Tibial nerve (tissue), 4 donors: ENCODE measurements around the gene NOTCH4. TPM values are rescaled to one million over a fixed set of nuclear protein-coding genes. Genes with fewer than 3 reads are reported as not detected.
"Not testable (repeated sequence)": the region's sequence is repeated elsewhere in the genome, so short reads cannot be mapped to it uniquely, and the experiment has no call there.

ENCODE experiments used
- DNase-seq, 2 donors: peaks; one replicate each; pipeline ENCODE4 v3.0.0-alpha.2; 2019; ENCODE audit warnings: low spot score in 2 of 2
- H3K27ac ChIP-seq, 4 donors: fragments of 200-600 bp; sonication (generic) in 3 of 4; one replicate each; pipeline ENCODE4 v1.5.1; 2017 to 2019; ENCODE audit warnings: mild to moderate bottlenecking in 1 of 4
- H3K27me3 ChIP-seq, 2 donors: fragments of 200-600 bp; sonication (generic) in 1 of 2; one replicate each; pipeline versions ENCODE4 v1.5.1 to v1.6.0; 2017 to 2019
- H3K36me3 ChIP-seq, 3 donors: fragments of 200-600 bp; sonication (generic); one replicate each; pipeline ENCODE4 v1.5.1; 2018 to 2019
- H3K4me1 ChIP-seq, 4 donors: fragments of 200-600 bp; sonication (generic) in 3 of 4; one replicate each; pipeline ENCODE4 v1.5.1; 2017 to 2019
- H3K4me3 ChIP-seq, 4 donors: fragments of 200-600 bp; sonication (generic) in 3 of 4; one replicate each; pipeline ENCODE4 v1.5.1; 2017 to 2019; ENCODE audit warnings: mild to moderate bottlenecking in 1 of 4, moderate library complexity in 1 of 4
- H3K9me3 ChIP-seq, 4 donors: fragments of 200-600 bp; sonication (generic) in 3 of 4; one replicate each; pipeline ENCODE4 v1.5.1; 2017 to 2019
- EP300 ChIP-seq, 2 donors: sonication (generic); formaldehyde crosslinking; IDR thresholded peaks; one replicate each; pipeline ENCODE4 v1.6.1; 2017; ENCODE audit warnings: antibody characterized with exemption in 2 of 2, mild to moderate bottlenecking in 1 of 2
- POLR2A ChIP-seq, 2 donors: fragments of 450-650 bp; IDR thresholded peaks; one replicate each; pipeline ENCODE4 v1.6.1; 2017; ENCODE audit warnings: antibody characterized with exemption in 2 of 2, mild to moderate bottlenecking in 2 of 2, moderate library complexity in 2 of 2
- WGBS, 2 donors: methylation state at CpG; one replicate each; pipeline ENCODE4 v1.1.5; 2018; 5-methylcytosine and 5-hydroxymethylcytosine counted together
- total RNA-seq, 4 donors: library from RNA; depleted of rRNA; stranded (reverse); fragments of >200 nt; gene quantifications; one replicate each; pipeline ENCODE4 v1.1.0, GENCODE V29; 2016
- TF ChIP-seq, protein P1 (sequence below), 5 experiments: fragments of 200-600 bp in 3 of 5; fragments of 450-650 bp in 2 of 5; sonication (generic) in 3 of 5; IDR thresholded peaks; one replicate each; pipeline ENCODE4 v1.5.1; 2016 to 2019; ENCODE audit warnings: antibody characterized with exemption in 5 of 5, mild to moderate bottlenecking in 3 of 5, moderate library complexity in 2 of 5

Gene NOTCH4
- total RNA-seq, 4 donors from 2014 or later, result 22.4 to 50.2 (median 31.9) TPM

DNA sequence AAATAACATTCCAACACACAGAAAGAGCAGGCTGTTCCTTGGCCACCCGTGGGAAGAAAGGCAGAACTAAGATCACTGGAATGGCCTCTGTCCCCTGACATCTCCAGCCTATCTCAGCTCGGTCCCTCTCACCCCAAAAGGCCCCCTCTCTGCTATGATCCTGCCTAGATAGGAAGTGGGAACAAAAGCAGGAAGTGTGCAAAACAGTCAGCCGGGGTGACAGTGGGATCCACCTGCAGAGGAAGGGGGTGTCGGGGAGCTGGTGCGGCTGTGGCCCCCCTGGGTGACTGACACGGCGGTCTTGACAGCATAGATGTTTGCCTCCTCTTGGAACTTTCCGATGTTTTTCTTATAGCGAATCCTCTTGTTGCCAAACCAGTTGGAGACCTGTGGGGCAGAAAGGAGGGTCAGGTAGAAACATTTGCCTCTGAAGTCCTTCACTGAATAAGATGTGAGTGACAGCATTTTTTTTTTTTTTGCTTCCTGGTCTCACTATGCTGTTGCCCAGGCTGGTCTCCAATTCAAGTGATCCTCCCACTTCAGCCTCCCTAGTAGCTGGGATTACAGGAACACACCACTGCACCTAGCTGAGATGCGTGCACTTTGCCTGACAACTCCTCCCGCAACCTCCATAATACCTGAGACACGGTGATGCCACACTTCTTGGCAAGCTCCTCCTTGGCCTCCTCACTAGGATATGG lies 36.7 kb downstream of the NOTCH4 start:
- WGBS, 2 donors, result 59 to 72% methylated on average over 12 of the region's 12 CpGs
- Histone ChIP-seq H3K4me1 (peaks cover 0 to 78% (median 39%) of the 10 kb centered on the region in 4 donors), H3K27ac (peak overlapping the region; percentile 62 to 100 (median 83)), H3K9me3 (no peaks in the 10 kb centered on the region), H3K36me3 (peaks cover 0 to 42% (median 18%) of the 10 kb centered on the region in 3 donors), H3K4me3 (no peak overlapping the region), H3K27me3 (no peaks in the 10 kb centered on the region)
- TF ChIP-seq, protein P1, sequence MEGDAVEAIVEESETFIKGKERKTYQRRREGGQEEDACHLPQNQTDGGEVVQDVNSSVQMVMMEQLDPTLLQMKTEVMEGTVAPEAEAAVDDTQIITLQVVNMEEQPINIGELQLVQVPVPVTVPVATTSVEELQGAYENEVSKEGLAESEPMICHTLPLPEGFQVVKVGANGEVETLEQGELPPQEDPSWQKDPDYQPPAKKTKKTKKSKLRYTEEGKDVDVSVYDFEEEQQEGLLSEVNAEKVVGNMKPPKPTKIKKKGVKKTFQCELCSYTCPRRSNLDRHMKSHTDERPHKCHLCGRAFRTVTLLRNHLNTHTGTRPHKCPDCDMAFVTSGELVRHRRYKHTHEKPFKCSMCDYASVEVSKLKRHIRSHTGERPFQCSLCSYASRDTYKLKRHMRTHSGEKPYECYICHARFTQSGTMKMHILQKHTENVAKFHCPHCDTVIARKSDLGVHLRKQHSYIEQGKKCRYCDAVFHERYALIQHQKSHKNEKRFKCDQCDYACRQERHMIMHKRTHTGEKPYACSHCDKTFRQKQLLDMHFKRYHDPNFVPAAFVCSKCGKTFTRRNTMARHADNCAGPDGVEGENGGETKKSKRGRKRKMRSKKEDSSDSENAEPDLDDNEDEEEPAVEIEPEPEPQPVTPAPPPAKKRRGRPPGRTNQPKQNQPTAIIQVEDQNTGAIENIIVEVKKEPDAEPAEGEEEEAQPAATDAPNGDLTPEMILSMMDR (IDR thresholded peaks at IDR 0.05), result no peak
- no peak for TF ChIP-seq POLR2A (IDR thresholded peaks at IDR 0.05)
- no peak for TF ChIP-seq EP300 (IDR thresholded peaks at IDR 0.05)
- DNase-seq, result no peak

DNA sequence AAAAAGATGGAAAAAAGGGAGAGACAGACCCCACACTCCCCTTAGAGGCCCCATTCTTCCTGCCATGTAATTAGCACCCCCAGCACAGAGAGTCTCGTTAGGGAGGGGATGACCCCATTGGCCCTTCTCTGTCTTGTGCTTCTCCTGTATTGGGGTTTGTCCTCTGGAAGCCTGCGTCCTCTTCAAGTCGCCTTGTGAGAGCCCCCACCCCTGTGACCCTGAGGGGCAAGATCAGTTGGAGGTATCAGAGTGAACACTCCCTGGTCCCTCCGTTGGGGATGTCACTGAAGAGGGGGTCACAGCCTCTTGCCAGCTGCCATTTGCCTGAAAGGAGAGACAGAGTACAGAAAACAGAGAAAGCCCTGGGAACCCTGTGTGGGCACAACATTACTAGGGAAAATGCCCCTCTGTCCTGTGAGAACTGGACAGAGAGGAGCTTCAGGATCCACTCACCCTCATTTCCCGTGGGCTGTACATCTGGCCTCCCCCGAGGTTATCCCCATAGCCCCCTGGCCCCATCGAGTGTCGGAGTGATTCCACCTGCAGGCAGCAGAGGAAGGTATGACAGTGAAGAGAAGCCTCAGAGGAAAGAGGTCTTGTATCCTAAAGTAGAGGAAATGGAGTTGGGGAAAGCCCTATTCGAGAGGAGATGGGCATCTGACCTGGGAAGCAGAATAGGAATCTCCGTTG lies 37.6 kb downstream of the NOTCH4 start:
- not testable (repeated sequence) for DNase-seq, H3K4me3 ChIP-seq, H3K9me3 ChIP-seq, H3K27me3 ChIP-seq
- Histone ChIP-seq H3K27ac (peak overlapping the region; percentile 62 to 100 (median 83)), H3K4me1 (peaks cover 0 to 78% (median 34%) of the 10 kb centered on the region in 4 donors), H3K36me3 (peaks cover 0 to 51% (median 21%) of the 10 kb centered on the region in 3 donors)
- 38 to 50% methylated on average over 10 of the region's 10 CpGs for WGBS, 2 donors

DNA sequence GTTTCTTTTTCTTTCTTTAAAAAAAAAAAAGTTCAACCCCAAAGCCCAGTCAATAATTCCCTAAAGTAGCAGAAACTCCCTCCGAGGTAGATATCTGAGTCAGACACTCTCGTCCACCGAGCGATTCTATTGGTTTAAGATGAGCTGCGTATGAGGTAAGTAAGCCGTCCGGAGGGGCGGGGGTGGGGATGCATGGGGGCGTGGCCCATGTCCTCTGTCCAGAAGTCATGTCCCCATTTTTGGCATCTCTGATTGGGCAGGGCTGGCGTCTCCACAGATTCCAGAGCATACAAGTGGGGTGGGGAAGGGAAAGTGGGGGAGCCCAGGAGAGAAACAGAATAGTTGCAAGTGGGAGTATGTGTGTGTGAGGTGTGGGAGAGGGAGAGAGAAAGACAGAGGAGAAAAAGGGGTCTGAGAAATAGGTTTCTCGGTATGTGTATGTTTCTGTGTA lies 38.2 kb downstream of the NOTCH4 start:
- H3K4me3 ChIP-seq, H3K9me3 ChIP-seq, H3K27me3 ChIP-seq: not testable (repeated sequence)
- DNase-seq, result peak; percentile 82 to 84
- 8 to 12% methylated on average over 11 of the region's 11 CpGs for WGBS, 2 donors
- Histone ChIP-seq H3K36me3 (peaks cover 0 to 57% (median 22%) of the 10 kb centered on the region in 3 donors), H3K27ac (peak overlapping the region; percentile 62 to 100 (median 83)), H3K4me1 (peaks cover 0 to 78% (median 28%) of the 10 kb centered on the region in 4 donors)
- TF ChIP-seq POLR2A (IDR thresholded peaks at IDR 0.05), result peak in 1 of 2 donors; percentile 24

DNA sequence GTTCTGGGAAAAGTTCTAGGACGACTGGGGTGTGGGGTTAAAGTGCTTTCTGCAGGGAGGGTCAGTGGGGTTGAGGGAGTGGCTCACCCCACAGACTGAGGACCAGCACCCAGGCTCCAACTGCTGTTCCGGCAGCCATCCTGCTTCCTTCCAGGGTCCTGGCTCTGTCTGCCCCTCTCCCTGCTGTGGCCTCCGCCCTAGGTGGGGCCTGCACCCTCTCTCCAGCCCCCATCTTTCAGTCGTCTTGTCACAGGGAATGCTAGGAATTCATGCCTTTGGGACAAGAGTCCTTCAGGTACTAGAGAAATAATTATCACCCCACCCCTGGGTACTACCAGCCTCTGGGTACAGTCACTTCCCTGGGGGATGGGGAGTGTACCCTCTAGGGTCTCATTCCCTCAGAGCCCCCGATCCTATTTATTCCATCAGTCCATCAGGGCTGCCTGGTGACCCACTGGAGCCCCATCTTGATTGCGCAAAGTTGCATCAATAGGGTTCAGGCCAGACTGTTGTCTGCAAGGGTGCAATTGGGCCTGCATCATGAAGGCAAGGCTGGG lies 39.7 kb downstream of the NOTCH4 start, which contains the start of gene AGER:
Gene AGER, minus strand, starts transcription at position 170 of the 557 bp plus-strand sequence. Its CDS starts 31 bp downstream, at position 139.
- WGBS, 2 donors, result 56 to 62% methylated on average over 6 of the region's 6 CpGs
- Histone ChIP-seq H3K4me1 (peaks cover 0 to 89% (median 31%) of the 10 kb centered on the region in 4 donors), H3K36me3 (peaks cover 0 to 68% (median 22%) of the 10 kb centered on the region in 3 donors), H3K27ac (peak within 1 kb of the TSS in 3 of 4 donors; percentile 62 to 100 (median 97)), H3K27me3 (no peaks in the 10 kb centered on the region), H3K9me3 (no peaks in the 10 kb centered on the region), H3K4me3 (no peak within 1 kb of the TSS)
- TF ChIP-seq POLR2A (IDR thresholded peaks at IDR 0.05), result no peak
- no peak for DNase-seq

DNA sequence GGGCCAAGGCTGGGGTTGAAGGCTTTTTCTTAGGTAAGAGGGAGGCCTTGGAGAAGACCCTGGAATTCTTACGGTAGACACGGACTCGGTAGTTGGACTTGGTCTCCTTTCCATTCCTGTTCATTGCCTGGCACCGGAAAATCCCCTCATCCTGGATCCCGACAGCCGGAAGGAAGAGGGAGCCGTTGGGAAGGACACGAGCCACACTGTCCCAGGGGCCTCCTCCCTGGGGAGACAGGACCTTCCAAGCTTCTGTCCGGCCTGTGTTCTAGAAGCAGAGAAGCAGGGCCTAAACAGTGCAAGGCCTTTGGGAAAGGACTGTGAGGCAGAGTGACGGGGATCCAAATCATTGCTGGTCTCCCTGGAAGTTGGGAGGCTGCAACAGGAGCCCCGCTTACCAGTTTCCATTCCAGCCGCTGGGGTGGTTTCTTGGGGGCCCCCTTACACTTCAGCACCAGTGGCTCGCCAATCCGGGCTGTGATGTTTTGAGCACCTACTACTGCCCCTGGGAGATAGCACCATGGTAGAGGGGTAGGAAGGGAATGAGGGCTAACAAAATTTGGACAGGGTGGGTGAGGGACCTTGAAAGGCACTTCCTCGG lies 40.3 kb downstream of the NOTCH4 start:
- Histone ChIP-seq H3K9me3 (no peaks in the 10 kb centered on the region), H3K27ac (peak overlapping the region in 3 of 4 donors; percentile 40 to 100 (median 97)), H3K27me3 (no peaks in the 10 kb centered on the region), H3K36me3 (peaks cover 0 to 68% (median 22%) of the 10 kb centered on the region in 3 donors), H3K4me1 (peaks cover 0 to 88% (median 30%) of the 10 kb centered on the region in 4 donors), H3K4me3 (no peak overlapping the region)
- TF ChIP-seq, protein P1 (IDR thresholded peaks at IDR 0.05), result no peak
- TF ChIP-seq EP300 (IDR thresholded peaks at IDR 0.05), result no peak
- TF ChIP-seq POLR2A (IDR thresholded peaks at IDR 0.05), result no peak
- DNase-seq, result no peak
- WGBS, 2 donors, result 71 to 78% methylated on average over 15 of the region's 15 CpGs

DNA sequence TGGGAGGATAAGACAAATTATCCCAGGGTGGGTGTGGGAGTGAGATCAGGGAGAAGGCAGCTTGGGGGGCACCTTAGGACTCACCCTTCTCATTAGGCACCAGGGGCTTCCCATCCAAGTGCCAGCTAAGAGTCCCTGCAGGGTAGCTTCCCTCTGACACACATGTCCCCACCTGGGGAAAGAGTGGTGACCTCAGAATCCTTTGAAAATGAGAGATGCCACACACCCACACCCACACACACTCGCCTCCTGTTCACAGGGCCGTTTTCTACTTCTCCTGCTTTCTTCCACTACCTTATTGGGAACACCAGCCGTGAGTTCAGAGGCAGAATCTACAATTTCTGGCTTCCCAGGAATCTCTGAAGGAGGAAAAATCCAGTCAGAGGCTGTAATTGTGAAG lies 40.8 kb downstream of the NOTCH4 start:
- Histone ChIP-seq H3K4me3 (no peak overlapping the region), H3K27ac (peak overlapping the region in 3 of 4 donors; percentile 40 to 100 (median 97)), H3K4me1 (peaks cover 0 to 82% (median 26%) of the 10 kb centered on the region in 4 donors), H3K9me3 (no peaks in the 10 kb centered on the region), H3K27me3 (no peaks in the 10 kb centered on the region), H3K36me3 (peaks cover 0 to 66% (median 22%) of the 10 kb centered on the region in 3 donors)
- 67 to 72% methylated on average over 3 of the region's 3 CpGs for WGBS, 2 donors
- DNase-seq, result no peak
- no peak for TF ChIP-seq POLR2A (IDR thresholded peaks at IDR 0.05)
- TF ChIP-seq, protein P1 (IDR thresholded peaks at IDR 0.05), result no peak
- TF ChIP-seq EP300 (IDR thresholded peaks at IDR 0.05), result no peak
